Measurements from ENCODE around the gene RHBDL3.
A peak's percentile ranks its signal among the peaks of the same experiment; 100 is the strongest.
"Not testable (repeated sequence)": the region's sequence is repeated elsewhere in the genome, so short reads cannot be mapped to it uniquely, and the experiment has no call there.

RHBDL3 gene

DNA sequence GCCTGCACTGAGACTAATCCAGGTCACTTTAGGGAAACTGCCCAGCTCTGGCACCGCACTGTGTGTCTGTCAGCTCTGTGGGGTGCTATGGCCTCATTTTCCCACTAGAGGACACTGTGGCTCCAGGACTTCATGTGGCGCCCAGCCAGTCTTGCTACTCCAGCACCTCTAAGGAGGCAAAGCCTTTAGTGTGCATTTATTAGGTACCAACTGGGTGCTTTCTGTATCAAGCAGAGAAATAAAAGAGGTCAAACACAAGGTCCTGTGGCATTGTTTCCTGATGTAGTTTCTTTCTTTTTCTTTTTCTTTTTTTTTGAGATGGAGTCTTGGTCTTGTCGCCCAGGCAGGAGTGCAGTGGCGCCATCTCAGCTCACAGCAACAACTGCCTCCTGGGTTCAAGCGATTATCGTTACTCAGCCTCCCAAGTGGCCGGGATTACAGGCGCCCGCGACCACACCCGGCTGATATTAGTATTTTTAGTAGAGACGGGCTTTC, 12.5 kb upstream of the RHBDL3 start:
- no peaks in the 10 kb centered on the region for H3K27me3 ChIP-seq (ENCODE audit: insufficient read depth, low read length)
- peaks cover 4% of the 10 kb centered on the region for H3K4me1 ChIP-seq (ENCODE audit: control insufficient read depth, insufficient read depth, low read length, unreplicated experiment)
- no peak overlapping the region for H2AFZ ChIP-seq (ENCODE audit: low read length, unreplicated experiment)
- no peaks in the 10 kb centered on the region for H3K79me2 ChIP-seq (ENCODE audit: control insufficient read depth, insufficient read depth, low read length, unreplicated experiment)
- no peaks in the 10 kb centered on the region for H3K36me3 ChIP-seq (ENCODE audit: insufficient read depth, low read length)
- H3K4me3 ChIP-seq (ENCODE audit: low read depth, low read length) = no peak overlapping the region
- no peak overlapping the region for H3K27ac ChIP-seq (ENCODE audit: low read depth, low read length)

DNA sequence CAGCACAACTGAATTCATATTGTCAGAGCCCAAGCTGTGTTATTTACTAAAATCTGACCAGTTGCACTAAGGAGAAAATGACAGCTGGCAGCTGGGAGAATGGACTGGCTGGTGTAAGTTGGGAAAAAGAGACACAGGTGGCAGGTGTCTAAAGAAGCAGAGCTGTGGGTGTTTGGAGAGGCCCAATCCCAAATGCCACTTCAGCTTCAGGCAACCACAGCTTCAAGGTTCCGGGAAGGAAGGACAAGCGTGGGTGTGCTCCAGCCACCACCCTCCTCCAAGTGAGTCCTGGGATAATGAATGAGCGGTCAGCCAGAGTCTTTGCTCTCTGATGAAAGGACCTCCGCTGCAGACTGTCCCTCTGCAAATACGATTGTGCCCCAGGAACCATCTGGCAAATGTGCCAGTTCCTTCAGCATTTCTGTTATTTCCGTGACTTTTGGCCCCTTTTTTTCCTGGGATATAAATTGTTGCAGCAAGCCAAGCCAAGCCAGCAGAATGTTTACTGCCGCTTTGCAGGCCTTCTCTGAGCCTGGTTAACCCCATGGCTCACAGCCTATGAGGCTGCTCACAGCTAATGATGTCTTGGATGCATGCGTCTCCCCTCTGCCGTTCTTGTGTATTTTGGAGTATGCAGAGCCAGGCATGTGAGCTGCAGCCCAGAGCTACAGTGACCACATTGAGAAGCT, 9.5 kb upstream of the RHBDL3 start:
- Histone ChIP-seq H3K27me3 (ENCODE audit: insufficient read depth, low read length) (peaks cover 4% of the 10 kb centered on the region; the same call in 1 of the 2 replicates), H3K36me3 (ENCODE audit: insufficient read depth, low read length) (no peaks in the 10 kb centered on the region), H3K27ac (ENCODE audit: low read depth, low read length) (no peak overlapping the region), H3K4me3 (ENCODE audit: low read depth, low read length) (no peak overlapping the region), H3K4me1 (ENCODE audit: control insufficient read depth, insufficient read depth, low read length, unreplicated experiment) (peaks cover 10% of the 10 kb centered on the region), H3K79me2 (ENCODE audit: control insufficient read depth, insufficient read depth, low read length, unreplicated experiment) (no peaks in the 10 kb centered on the region), H2AFZ (ENCODE audit: low read length, unreplicated experiment) (no peak overlapping the region)

DNA sequence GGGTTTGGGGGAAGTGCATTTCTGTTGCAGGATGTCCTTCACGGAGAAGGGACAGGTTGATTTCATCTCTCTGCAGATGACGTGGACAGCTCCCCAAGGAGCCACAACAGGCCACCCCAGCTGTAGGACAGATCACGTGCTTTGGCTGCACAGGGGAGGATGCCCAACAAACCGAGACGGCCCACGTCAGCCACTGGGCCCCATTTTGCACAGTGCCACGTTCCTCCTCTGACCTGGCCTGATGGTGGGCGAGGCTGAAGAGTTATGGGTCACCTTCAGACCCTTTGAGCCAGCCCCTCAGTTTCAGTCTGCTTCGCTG, 9.0 kb upstream of the RHBDL3 start:
- Histone ChIP-seq H3K36me3 (ENCODE audit: insufficient read depth, low read length) (no peaks in the 10 kb centered on the region), H3K4me1 (ENCODE audit: control insufficient read depth, insufficient read depth, low read length, unreplicated experiment) (peaks cover 10% of the 10 kb centered on the region), H3K79me2 (ENCODE audit: control insufficient read depth, insufficient read depth, low read length, unreplicated experiment) (no peaks in the 10 kb centered on the region), H3K27ac (ENCODE audit: low read depth, low read length) (no peak overlapping the region), H3K4me3 (ENCODE audit: low read depth, low read length) (no peak overlapping the region), H2AFZ (ENCODE audit: low read length, unreplicated experiment) (no peak overlapping the region), H3K27me3 (ENCODE audit: insufficient read depth, low read length) (peaks cover 9% of the 10 kb centered on the region)

DNA sequence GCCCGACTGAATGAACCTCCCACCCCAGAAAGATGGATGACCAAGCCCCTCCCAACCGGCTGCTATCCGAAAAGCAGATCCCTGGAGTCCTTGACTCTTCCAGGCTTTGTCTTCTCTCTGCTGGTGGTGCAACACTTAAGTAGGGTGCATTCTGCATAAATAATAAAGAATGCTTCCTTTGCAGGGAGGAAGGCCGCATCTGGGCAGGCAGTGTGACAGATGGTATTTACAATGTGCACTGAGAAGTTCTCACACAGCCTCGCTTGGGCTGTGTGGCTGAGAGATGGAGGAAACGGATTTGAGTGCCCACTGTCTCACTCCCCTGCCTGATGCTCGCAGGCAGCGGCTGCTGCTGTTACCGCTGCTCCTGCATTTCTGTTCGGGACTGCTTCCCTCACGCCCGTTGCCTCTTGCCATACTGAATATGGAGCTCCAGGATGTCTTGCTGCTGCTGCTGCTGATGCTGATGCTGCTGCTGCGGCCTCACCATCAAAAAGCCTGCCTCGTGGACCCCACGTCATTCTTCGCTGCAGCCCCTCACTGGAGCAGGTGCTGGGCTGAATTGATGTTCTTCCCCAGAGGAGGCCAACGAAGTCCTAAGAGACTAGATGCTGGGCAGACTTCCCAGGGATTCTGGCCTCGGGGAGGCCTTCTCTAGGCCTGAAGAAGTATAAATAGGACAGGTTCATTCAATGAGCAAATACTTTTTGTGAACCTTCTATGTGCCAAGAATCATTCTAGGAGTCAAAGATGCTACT, 7.1 kb upstream of the RHBDL3 start:
- Histone ChIP-seq H3K27ac (ENCODE audit: low read depth, low read length) (no peak overlapping the region), H3K27me3 (ENCODE audit: insufficient read depth, low read length) (peaks cover 26% of the 10 kb centered on the region), H3K36me3 (ENCODE audit: insufficient read depth, low read length) (no peaks in the 10 kb centered on the region), H3K4me1 (ENCODE audit: control insufficient read depth, insufficient read depth, low read length, unreplicated experiment) (peaks cover 10% of the 10 kb centered on the region), H3K4me3 (ENCODE audit: low read depth, low read length) (no peak overlapping the region), H3K79me2 (ENCODE audit: control insufficient read depth, insufficient read depth, low read length, unreplicated experiment) (no peaks in the 10 kb centered on the region), H2AFZ (ENCODE audit: low read length, unreplicated experiment) (no peak overlapping the region)

DNA sequence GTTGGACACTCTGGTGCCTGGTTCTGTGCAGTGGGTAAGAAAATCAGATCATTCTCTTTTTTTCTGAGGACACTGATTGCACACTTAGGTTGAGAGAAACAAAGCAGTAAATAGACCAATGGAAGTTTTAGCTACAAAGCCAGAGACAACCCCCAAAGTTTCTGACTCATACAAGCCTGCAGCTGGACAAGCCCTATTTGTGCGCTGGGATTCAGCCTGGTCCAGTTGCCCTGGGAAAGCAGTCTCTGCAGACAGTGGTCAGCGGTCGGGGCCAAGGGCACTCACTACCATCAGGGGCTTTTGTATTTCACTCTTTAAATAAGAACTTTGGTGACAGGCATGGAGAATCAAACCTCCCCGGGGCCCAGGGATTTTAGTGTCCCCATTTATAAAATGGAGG, 6.0 kb upstream of the RHBDL3 start:
- Histone ChIP-seq H3K4me3 (ENCODE audit: low read depth, low read length) (no peak overlapping the region), H3K36me3 (ENCODE audit: insufficient read depth, low read length) (no peaks in the 10 kb centered on the region), H3K27me3 (ENCODE audit: insufficient read depth, low read length) (peaks cover 36% of the 10 kb centered on the region), H3K27ac (ENCODE audit: low read depth, low read length) (no peak overlapping the region), H2AFZ (ENCODE audit: low read length, unreplicated experiment) (no peak overlapping the region), H3K79me2 (ENCODE audit: control insufficient read depth, insufficient read depth, low read length, unreplicated experiment) (no peaks in the 10 kb centered on the region), H3K4me1 (ENCODE audit: control insufficient read depth, insufficient read depth, low read length, unreplicated experiment) (peaks cover 10% of the 10 kb centered on the region)

DNA sequence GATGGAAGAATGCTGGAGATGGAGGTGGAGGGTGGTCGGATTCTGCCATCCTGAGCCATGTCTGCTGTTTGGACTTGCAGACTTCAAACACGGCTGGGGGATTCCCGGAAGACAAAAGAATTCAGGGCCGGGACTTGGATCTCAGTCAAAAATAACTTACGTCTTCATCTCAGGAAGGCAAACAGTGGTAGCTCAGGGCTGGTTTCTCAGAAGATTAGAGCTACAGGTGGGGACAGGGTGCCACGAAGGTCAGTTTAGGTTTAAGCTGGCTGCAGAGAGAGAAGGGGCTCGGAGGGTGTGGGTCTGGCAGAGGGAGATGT, 4.3 kb upstream of the RHBDL3 start:
- H3K36me3 ChIP-seq (ENCODE audit: insufficient read depth, low read length) = no peaks in the 10 kb centered on the region
- H3K79me2 ChIP-seq (ENCODE audit: control insufficient read depth, insufficient read depth, low read length, unreplicated experiment) = no peaks in the 10 kb centered on the region
- H2AFZ ChIP-seq (ENCODE audit: low read length, unreplicated experiment) = no peak overlapping the region
- H3K4me3 ChIP-seq (ENCODE audit: low read depth, low read length) = no peak overlapping the region
- H3K27me3 ChIP-seq (ENCODE audit: insufficient read depth, low read length) = peaks cover 49% of the 10 kb centered on the region
- H3K4me1 ChIP-seq (ENCODE audit: control insufficient read depth, insufficient read depth, low read length, unreplicated experiment) = peaks cover 10% of the 10 kb centered on the region
- H3K27ac ChIP-seq (ENCODE audit: low read depth, low read length) = no peak overlapping the region

DNA sequence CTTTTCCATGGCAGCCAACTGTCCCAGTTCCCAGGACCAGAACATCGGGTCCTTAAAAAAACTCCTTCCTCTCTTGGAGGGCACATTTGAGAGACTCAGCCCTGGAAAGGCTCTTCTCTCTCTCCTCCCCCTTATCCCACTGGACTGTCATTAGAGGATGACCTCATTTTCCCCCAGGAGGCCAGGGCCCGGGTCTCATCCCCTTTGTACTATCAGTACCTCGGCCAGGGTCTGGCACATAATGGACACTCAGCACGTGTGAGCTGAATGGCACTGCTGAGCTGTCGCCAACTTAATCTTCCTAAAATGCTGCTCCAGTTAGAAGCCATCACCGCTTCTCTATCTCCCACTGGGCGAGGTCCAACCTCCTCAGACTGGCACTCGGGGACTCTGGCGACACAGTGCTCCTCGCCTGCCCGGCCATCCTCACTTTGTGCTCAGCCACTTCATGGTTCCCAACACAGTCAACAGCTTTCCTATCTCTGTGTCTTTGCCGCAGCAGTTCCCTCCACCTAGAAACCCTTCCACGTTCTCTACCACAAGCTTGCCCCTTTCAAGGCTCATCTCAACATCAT, 3.6 kb upstream of the RHBDL3 start:
- no peaks in the 10 kb centered on the region for H3K36me3 ChIP-seq (ENCODE audit: insufficient read depth, low read length)
- no peak overlapping the region for H3K4me3 ChIP-seq (ENCODE audit: low read depth, low read length)
- H3K4me1 ChIP-seq (ENCODE audit: control insufficient read depth, insufficient read depth, low read length, unreplicated experiment) = peaks cover 15% of the 10 kb centered on the region
- peaks cover 55% of the 10 kb centered on the region for H3K27me3 ChIP-seq (ENCODE audit: insufficient read depth, low read length)
- H3K27ac ChIP-seq (ENCODE audit: low read depth, low read length) = no peak overlapping the region
- no peak overlapping the region for H2AFZ ChIP-seq (ENCODE audit: low read length, unreplicated experiment)
- H3K79me2 ChIP-seq (ENCODE audit: control insufficient read depth, insufficient read depth, low read length, unreplicated experiment) = no peaks in the 10 kb centered on the region

DNA sequence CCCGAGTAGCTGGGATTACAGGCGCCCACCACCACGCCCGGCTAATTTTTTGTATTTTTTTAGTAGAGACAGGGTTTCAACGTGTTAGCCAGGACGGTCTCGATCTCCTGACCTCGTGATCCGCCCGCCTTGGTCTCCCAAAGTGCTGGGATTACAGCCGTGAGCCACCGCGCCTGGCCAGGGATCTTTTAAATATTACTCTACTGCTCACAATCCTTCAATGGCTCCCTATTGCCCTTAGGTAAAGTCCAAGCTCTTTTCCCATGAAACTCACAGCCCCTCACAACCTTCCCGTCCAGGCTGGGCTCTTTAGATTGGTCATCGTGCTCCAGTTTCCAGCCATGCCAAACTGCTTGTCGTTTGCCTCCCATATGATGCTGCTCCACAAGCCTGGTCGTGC, 2.1 kb upstream of the RHBDL3 start:
- H3K4me3 ChIP-seq (ENCODE audit: low read depth, low read length); H3K79me2 ChIP-seq (ENCODE audit: control insufficient read depth, insufficient read depth, low read length, unreplicated experiment); H2AFZ ChIP-seq (ENCODE audit: low read length, unreplicated experiment); H3K36me3 ChIP-seq (ENCODE audit: insufficient read depth, low read length); H3K27ac ChIP-seq (ENCODE audit: low read depth, low read length): not testable (repeated sequence)
- Histone ChIP-seq H3K4me1 (ENCODE audit: control insufficient read depth, insufficient read depth, low read length, unreplicated experiment) (peaks cover 15% of the 10 kb centered on the region), H3K27me3 (ENCODE audit: insufficient read depth, low read length) (peaks cover 70% of the 10 kb centered on the region)

DNA sequence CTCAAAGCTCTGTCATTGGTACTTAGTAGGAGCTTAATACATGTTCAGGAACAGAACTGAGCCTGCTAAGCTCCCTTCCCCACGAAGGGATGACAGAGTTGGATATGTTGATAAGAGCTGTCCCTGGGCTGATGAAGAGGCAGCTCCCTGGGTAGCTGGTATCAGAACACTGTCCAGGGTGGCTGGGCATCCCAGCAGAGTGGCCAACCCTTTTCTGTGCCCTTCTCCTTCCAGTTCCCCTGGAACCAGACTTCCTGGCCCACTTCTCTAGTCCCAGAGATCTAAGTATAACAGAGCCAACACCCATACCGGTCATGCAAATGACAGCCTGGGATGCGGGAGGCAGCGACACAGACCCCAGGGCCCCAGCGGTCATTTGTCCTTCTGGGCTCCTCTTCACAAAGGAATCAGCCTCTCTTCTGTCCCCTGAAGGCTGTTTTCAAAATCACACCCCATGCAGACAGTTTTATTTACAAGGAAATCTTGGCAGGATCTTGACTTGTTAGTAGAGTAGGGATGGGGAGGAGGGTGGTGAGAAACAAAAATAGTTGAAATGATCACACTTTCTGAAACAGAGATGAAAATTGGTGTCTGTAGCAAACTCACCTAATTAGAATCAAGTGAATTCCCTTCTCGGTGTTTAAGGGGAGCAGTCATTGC, 1.4 kb upstream of the RHBDL3 start:
- H3K4me3 ChIP-seq (ENCODE audit: low read depth, low read length) = no peak overlapping the region
- H3K27ac ChIP-seq (ENCODE audit: low read depth, low read length) = no peak overlapping the region
- peaks cover 15% of the 10 kb centered on the region for H3K4me1 ChIP-seq (ENCODE audit: control insufficient read depth, insufficient read depth, low read length, unreplicated experiment)
- peaks cover 77% of the 10 kb centered on the region for H3K27me3 ChIP-seq (ENCODE audit: insufficient read depth, low read length)
- no peak overlapping the region for H2AFZ ChIP-seq (ENCODE audit: low read length, unreplicated experiment)
- H3K36me3 ChIP-seq (ENCODE audit: insufficient read depth, low read length) = no peaks in the 10 kb centered on the region
- H3K79me2 ChIP-seq (ENCODE audit: control insufficient read depth, insufficient read depth, low read length, unreplicated experiment) = no peaks in the 10 kb centered on the region

DNA sequence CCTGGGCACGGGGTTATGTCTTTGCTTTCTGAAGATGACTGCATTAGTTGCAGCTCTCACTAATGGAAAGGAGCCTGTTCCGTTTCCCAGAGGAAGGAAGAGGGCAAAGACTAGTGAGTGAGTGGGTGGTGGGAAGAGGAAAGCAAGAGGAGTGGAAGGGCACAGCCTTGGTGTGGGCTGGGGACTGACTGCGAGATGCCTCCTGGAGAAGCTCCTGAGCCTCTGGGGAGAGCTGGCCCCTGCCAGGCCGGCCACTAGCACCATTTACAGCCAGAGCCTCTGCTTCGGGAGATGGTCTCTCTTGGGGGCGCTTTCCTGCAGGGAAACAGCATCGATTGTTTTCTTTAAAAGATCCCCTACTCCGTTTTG, 825 bp upstream of the RHBDL3 start:
- no peak overlapping the region for H3K27ac ChIP-seq (ENCODE audit: low read depth, low read length)
- H2AFZ ChIP-seq (ENCODE audit: low read length, unreplicated experiment) = no peak overlapping the region
- peaks cover 10% of the 10 kb centered on the region for H3K4me1 ChIP-seq (ENCODE audit: control insufficient read depth, insufficient read depth, low read length, unreplicated experiment)
- no peaks in the 10 kb centered on the region for H3K36me3 ChIP-seq (ENCODE audit: insufficient read depth, low read length)
- 0 out of 2 replicates have a peak overlapping the region, but pooled peaks have one; percentile 49 for H3K4me3 ChIP-seq (ENCODE audit: low read depth, low read length)
- no peaks in the 10 kb centered on the region for H3K79me2 ChIP-seq (ENCODE audit: control insufficient read depth, insufficient read depth, low read length, unreplicated experiment)
- H3K27me3 ChIP-seq (ENCODE audit: insufficient read depth, low read length) = peaks cover 83% of the 10 kb centered on the region
